Measurements from ENCODE around the gene TRIP12. TPM values are rescaled to one million over a fixed set of nuclear protein-coding genes. Genes with fewer than 3 reads are reported as not detected.

TRIP12 gene
- total and polyA plus RNA-seq, 2 of the 13 experiments (the other 11 are each of a cell fraction or from before 2014, with no cell fraction given): 72.1 to 153 TPM

- Histone ChIP-seq H3K36me3 (replicated peaks in 1 of 2; ENCODE audit: control insufficient read depth in 1 of 2, insufficient read depth in 2 of 2, low read length in 2 of 2) (peaks cover 12 to 57% of the 10 kb centered on the region in 2 experiments), H3K27ac (ENCODE audit: extremely low read length, insufficient read depth, low read length) (no peak overlapping the region), H3K79me2 (ENCODE audit: insufficient read depth, low read length) (peaks cover 59% of the 10 kb centered on the region), H3K4me3 (replicated peaks in 1 of 3; ENCODE audit: insufficient read depth in 1 of 3, low read depth in 2 of 3, low read length in 3 of 3) (no peak overlapping the region), H3K4me2 (ENCODE audit: low read depth, low read length) (no peak overlapping the region), H3K9ac (ENCODE audit: insufficient read depth, low read depth, low read length) (no peak overlapping the region), H3K27me3 (ENCODE audit: control insufficient read depth in 1 of 2, insufficient read depth in 2 of 2, low read length in 2 of 2) (no peaks in the 10 kb centered on the region), H3K9me3 (ENCODE audit: low read length) (no peaks in the 10 kb centered on the region), H4K20me1 (ENCODE audit: insufficient read depth, low read length) (peaks cover 5% of the 10 kb centered on the region), H3K4me1 (ENCODE audit: insufficient read depth, low read length) (peaks cover 16% of the 10 kb centered on the region), H2AFZ (ENCODE audit: low read length) (no peak overlapping the region)
- BruUV-seq (replicated peaks): TSS peak; percentile 8
- WGBS (ENCODE audit: low lambda C conversion rate): 95% methylated on average over 1 of the region's 1 CpG
- TF ChIP-seq ZNF232 (CRISPR knock-in tag; IDR thresholded peaks at IDR 0.05; ENCODE audit: borderline replicate concordance) (no peak), ONECUT2 (CRISPR knock-in tag; IDR thresholded peaks at IDR 0.05) (no peak), IRF9 (CRISPR knock-in tag; IDR thresholded peaks at IDR 0.05; ENCODE audit: borderline replicate concordance) (no peak), ZNF562 (CRISPR knock-in tag; IDR thresholded peaks at IDR 0.05; ENCODE audit: borderline replicate concordance) (no peak), XBP1 (CRISPR knock-in tag; IDR thresholded peaks at IDR 0.05) (no peak), SOX5 (CRISPR knock-in tag; IDR thresholded peaks at IDR 0.05; ENCODE audit: borderline replicate concordance) (no peak), MAFF (IDR thresholded peaks at IDR 0.05; ENCODE audit: low read depth, low read length) (no peak), KLF15 (CRISPR knock-in tag; IDR thresholded peaks at IDR 0.05; ENCODE audit: borderline replicate concordance) (no peak)
- no peak for DNase-seq (ENCODE audit: low spot score)
- ChIA-PET CTCF (ENCODE audit: low intra/inter-chr PET ratio, low total read pairs) (no interaction called here), POLR2A (no interaction called here)
- in situ Hi-C loops (cut with HindIII; ENCODE audit: extremely low pct_ligation_motif_present, low pct_unique_long_range_greater_than_20kb): no loop called here
- ATAC-seq: no peak
- FAIRE-seq: no peak
- intact Hi-C loops (cut with micrococcal nuclease; ENCODE audit: unreplicated experiment): no loop called here
Measured at GRCh38 chr2:229873123-229873581, 48.7 kb downstream of the TRIP12 start.
